ENCODE measurements around the gene FLII.

The FLII gene

DNA sequence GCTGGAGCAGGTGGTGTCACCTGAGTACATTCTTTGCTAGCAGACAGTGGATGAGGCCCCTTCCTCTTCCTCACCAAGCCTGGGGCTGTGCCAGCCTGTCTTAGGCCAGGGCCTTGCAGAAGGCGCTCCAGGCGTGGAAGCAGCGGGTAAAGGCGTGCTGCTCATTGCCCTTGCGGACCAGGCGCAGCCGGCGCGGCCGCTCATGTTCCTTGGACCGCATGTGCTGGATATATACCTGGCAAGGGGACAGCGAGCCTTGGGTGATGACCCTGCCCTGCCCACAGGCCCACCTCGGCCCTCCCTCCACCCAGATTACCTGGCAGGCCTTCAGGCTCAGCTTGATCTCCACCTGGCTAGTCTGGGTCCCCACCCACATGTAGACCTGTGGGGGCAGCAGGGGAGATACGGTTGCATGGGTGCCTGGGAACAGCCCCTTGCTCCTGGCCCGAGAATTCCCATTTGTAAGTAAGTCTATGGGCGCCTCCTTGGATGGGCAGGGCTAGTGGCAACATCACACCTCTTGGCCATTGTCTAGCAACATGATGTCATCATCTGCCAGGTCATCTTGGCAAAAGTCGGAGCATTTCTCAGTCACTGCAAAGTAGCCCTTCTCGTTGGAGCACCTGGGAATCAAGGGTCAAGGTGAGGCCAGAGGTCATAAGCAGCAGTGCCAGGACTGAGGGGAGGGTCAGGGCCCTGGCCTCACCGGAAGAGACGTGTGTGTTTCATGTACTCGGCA lies 13.3 kb downstream of the FLII start:
- FAIRE-seq: no peak

DNA sequence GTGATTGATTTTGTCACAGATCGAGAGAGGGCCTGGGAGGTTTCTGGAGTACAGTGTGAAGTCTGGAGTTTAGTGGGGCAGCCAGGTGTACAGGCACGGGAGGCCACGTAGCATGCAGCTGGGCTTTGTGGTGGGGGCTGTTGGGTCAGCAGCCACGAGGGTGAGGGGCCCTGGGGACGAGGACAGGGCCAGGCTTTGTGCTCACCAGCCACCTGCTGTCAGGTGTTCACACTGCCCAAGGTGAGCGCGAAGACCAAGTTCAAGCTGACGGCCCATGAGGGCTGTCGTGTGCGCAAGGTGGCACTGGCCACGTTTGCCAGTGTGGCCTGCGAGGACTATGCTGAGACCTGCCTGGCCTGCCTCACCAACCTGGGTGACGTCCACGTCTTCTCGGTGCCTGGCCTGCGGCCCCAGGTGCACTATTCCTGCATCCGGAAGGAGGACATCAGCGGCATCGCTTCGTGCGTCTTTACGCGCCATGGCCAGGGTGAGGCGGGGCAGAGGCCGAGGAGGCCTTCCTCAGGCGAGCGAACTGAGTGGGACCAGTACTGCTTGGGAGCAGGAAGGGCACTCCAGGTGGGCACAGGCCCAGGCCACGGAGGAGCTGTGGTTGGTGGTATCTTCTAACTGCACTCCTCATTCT lies 17.2 kb downstream of the FLII start:
- TF ChIP-seq POLR2A (IDR thresholded peaks at IDR 0.05; ENCODE audit: low read depth, low read length): no peak
- FAIRE-seq: no peak
- no peak for DNase-seq (ENCODE audit: insufficient read length, low spot score)

More for the DNA sequence above, 13.3 kb downstream of the FLII start:
- DNase-seq (ENCODE audit: insufficient read length, low spot score): no peak
- TF ChIP-seq POLR2A (IDR thresholded peaks at IDR 0.05; ENCODE audit: low read depth, low read length): no peak

DNA sequence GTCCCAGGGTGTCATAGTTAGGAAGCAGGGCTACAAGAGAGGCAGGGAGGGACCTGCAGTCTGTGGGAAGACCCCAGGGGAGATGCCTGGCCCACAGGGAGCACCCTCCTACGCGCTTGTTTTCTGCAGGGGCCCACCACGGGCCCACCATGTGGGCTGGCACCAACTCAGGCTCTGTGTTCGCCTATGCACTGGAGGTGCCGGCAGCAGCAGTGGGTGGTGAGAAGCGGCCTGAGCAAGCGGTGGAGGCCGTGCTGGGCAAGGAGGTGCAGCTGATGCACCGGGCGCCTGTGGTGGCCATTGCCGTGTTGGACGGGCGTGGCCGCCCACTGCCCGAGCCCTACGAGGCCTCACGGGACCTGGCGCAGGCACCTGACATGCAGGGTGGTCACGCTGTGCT lies 18.1 kb downstream of the FLII start:
- no peak for DNase-seq (ENCODE audit: insufficient read length, low spot score)
- TF ChIP-seq POLR2A (IDR thresholded peaks at IDR 0.05; ENCODE audit: low read depth, low read length): no peak
- no peak for FAIRE-seq

DNA sequence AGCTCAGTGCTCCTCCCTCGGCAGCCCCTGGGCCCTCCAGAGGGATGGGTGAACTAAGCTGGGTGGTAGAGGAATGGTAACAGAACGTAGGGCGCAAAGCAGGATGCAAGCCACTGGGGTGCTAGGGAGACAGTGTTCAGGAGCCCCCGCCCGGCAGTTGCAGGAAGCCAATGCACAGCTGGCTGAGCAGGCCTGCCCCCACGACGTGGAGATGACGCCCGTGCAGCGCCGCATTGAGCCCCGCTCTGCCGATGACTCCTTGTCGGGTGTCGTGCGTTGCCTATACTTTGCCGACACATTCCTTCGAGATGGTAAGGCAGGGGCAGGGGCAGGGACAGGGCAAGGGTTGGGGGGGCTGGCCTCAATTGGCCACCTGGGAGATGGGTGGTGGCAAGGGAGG lies 20.2 kb downstream of the FLII start:
- FAIRE-seq (no peak), DNase-seq (ENCODE audit: insufficient read length, low spot score) (no peak)
- no peak for TF ChIP-seq POLR2A (IDR thresholded peaks at IDR 0.05; ENCODE audit: low read depth, low read length)

DNA sequence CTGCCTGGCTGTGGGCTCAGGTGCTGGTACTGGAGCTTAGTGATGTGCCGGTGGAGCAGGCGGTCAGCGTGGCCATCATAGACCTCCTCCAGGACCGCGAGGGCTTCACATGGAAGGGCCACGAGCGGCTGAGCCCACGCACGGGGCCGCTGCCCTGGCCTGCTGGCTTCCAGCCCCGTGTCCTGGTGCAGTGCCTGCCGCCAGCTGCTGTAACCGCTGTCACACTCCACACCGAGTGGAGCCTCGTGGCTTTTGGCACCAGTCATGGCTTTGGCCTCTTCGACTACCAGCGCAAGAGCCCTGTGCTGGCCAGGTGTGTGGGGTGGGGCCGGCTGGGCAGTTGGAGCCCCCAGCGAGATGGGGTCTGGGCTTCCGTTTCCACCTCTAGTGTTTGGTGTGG lies 21.1 kb downstream of the FLII start:
- no peak for TF ChIP-seq POLR2A (IDR thresholded peaks at IDR 0.05; ENCODE audit: low read depth, low read length)
- no peak for DNase-seq (ENCODE audit: insufficient read length, low spot score)
- FAIRE-seq: no peak

DNA sequence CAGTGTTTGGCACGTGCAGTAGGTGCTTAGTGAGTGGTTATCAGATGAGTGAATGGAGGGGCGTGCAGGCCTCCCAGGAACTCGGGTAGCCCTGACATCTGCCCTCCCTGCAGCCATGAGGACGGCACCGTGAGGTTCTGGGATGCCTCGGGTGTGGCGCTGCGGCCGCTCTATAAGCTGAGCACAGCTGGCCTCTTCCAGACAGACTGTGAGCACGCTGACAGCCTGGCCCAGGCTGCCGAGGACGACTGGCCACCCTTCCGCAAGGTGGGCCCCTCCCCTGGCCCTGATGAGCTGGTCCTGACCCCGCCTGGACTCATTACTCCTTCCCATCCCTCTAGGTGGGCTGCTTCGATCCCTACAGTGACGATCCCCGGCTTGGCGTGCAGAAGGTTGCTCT lies 22.0 kb downstream of the FLII start:
- DNase-seq (ENCODE audit: insufficient read length, low spot score) (no peak), FAIRE-seq (no peak)
- TF ChIP-seq POLR2A (IDR thresholded peaks at IDR 0.05; ENCODE audit: low read depth, low read length): no peak

DNA sequence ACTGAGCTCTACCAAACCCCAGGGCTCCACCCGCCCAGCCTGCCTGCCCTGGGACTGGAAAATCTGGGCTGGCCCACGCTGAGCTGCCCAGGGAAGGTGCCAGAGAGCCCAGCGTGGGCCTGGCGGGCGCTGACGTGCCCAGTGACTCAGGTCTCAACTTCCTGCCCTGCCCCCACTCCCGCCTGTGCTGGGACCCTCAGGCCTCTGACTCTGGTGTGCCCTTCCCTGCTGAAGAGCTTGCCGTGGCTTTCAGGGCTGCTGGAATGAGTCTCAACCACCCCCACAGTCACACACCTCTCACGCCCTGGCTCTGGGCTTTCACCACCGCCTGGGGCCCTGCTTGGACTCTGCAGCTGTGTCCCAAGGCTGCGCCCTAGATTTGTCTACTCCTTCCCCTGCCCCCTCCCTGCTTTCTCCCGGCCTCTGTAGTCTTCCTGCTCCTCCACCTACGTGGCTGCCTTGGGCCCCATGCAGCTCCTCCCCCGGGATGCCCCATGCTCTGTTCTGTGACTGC lies 22.7 kb downstream of the FLII start:
- no peak for FAIRE-seq
- DNase-seq (ENCODE audit: insufficient read length, low spot score): peak; percentile 98
- TF ChIP-seq POLR2A (IDR thresholded peaks at IDR 0.05; ENCODE audit: low read depth, low read length): peak; percentile 38; the same call in 1 of the 2 replicates

DNA sequence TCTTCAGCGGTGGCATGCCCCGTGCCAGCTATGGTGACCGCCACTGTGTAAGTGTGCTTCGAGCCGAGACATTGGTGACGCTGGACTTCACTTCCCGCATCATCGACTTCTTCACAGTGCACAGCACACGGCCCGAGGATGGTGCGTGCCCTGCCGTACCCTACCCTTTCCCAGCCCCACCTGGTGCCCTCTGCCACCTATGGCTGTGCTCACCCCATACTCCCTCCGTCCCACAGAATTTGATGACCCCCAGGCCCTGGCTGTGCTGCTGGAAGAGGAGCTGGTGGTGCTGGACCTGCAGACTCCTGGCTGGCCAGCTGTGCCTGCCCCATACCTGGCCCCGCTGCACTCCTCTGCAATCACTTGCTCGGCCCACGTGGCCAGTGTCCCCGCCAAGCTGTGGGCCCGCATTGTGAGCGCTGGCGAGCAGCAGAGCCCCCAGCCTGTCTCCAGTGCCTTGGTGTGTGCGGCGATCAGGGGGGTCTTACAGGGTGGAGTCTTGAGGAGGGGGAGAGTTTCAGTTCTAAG lies 23.6 kb downstream of the FLII start:
- TF ChIP-seq POLR2A (IDR thresholded peaks at IDR 0.05; ENCODE audit: low read depth, low read length): no peak
- no peak for DNase-seq (ENCODE audit: insufficient read length, low spot score)
- FAIRE-seq: no peak

DNA sequence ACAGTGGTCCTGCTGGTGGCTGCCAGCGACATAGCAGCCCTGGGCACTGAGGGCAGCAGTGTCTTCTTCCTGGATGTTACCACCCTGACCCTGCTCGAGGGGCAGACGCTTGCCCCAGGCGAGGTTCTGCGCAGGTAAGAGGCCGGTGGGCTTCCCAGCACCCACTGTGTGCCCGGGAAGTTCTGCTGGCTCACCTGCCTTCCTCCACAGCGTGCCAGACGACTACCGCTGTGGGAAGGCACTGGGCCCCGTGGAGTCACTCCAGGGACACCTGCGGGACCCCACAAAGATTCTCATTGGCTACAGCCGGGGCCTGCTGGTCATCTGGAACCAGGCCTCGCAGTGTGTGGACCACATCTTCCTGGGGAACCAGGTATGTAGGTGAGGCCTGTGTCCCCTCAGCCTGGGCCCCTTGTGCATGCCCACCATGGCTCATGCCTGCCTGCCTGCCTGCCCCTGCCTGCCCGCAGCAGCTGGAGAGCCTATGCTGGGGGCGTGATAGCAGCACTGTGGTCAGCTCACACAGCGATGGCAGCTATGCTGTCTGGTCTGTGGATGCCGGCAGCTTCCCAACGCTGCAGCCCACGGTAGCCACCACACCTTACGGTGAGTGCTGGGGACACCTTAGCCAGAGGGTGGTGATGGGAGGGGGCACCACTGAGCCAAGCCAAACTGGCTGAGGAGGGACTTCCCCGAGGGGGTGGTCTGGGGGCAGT lies 24.6 kb downstream of the FLII start:
- DNase-seq (ENCODE audit: insufficient read length, low spot score) (no peak), FAIRE-seq (no peak)
- no peak for TF ChIP-seq POLR2A (IDR thresholded peaks at IDR 0.05; ENCODE audit: low read depth, low read length)

DNA sequence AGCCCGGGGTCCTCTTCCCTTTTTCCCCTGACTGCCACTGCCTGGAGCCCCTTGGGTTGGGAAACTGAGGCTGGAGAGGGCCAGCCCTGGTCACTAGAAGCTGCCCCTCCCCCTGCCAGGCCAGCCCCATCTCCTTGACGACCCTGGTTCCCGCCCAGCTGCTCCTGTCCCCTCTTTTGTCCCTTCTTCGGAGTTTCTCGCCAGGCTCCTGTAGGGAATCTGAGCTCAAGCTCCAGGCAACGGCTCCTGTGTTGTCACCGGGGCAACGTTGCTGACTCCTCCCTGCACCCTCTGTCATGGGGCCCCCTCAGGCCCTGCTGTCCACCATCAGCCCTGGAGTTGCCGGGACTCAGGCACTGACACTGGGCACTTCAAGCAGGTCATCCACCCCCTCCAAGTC lies 27.4 kb downstream of the FLII start:
- FAIRE-seq (no peak), DNase-seq (ENCODE audit: insufficient read length, low spot score) (no peak)
- TF ChIP-seq POLR2A (IDR thresholded peaks at IDR 0.05; ENCODE audit: low read depth, low read length): no peak

DNA sequence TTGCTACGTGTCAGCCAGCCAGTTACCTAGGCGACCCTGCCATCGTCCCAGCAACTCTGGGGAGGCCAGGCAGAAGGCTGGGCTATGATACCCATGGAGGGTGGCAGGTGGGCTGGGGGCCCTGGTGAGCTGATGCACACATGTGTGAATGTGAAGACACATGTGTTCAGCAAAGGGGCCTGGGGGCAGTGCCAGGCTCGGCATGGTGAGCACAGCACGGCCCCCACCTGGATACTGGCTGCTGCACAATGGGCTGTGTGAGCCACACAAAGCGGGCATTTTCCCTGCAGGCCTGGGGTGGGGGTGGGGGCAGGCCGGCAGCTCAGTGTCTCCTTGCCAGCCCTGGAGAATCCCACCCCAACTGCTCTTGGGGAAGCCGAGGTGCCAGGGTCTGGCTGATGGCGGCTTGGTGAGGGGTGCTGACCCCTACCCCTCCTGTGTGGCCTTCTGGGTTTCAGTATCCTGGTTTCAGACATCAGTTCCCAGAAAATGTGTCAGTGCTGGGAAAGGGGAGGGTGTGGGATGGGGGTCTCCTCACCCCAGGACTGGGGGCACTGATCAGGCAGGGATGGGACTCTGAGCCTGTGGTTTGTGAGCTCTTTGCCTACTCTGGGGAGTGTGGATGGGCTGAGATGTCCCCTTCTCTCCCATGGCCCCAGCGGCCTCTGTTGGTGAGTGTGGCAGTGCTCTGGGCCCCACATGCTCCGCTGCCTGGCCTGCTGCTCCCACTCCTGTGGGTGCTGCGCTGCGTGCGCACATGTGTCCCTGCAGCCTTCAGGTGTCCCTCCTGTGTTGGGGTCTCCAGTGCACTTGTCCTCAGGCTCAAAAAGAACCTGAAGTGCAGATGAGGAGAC lies 28.0 kb downstream of the FLII start:
- TF ChIP-seq POLR2A (IDR thresholded peaks at IDR 0.05; ENCODE audit: low read depth, low read length): no peak
- FAIRE-seq (no peak), DNase-seq (ENCODE audit: insufficient read length, low spot score) (no peak)

DNA sequence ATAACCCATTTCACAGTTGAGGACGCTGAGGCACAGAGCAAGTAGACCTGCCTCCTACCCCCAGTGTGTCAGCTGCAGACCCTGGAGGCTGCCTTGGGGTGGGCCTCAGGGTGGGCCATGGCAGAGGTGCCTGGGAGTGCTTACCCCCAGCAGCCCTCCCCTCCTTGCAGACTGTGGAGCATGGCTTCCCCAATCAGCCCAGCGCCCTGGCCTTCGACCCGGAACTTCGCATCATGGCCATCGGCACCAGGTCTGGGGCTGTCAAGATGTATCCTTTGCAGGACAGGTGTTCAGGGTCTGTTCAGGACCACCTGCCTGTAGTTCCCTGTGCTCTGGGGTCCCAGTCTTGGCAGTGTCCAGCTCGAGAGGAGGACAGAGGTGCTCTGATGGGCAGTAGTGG lies 28.8 kb downstream of the FLII start:
- no peak for FAIRE-seq
- no peak for TF ChIP-seq POLR2A (IDR thresholded peaks at IDR 0.05; ENCODE audit: low read depth, low read length)
- DNase-seq (ENCODE audit: insufficient read length, low spot score): no peak

DNA sequence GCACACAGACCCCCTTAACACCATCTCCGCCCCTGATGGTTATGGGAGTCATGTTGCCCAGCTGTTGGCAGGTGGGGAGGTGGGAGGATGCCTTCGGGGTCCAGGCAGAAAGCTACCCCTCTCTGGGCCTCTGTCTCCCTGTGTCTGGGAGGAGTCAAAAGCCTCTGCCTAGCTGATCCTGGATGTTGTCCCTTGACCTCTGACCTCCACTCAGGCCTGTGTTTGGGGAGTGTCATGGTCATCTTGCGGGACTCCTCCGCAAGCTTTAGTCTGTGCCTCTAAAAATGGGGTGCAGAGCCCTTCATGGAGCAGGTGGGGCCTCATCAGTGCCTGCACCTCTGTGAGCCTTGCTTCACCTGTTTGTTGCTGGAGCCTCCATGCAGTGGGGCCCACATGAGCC lies 29.3 kb downstream of the FLII start:
- DNase-seq (ENCODE audit: insufficient read length, low spot score) (no peak), FAIRE-seq (no peak)
- TF ChIP-seq POLR2A (IDR thresholded peaks at IDR 0.05; ENCODE audit: low read depth, low read length): no peak
